ENCODE data around the gene C2orf76. TPM values are rescaled to one million over a fixed set of nuclear protein-coding genes. Genes with fewer than 3 reads are reported as not detected.

C2orf76 gene
- total RNA-seq, 2 experiments from 2014 or later = 10.5 to 11.5 TPM

- no peaks in the 10 kb centered on the region for H3K9me3 Mint-ChIP-seq
- POLR2A ChIA-PET = no interaction called here
- no peak overlapping the region for H3K27ac Mint-ChIP-seq
- H3K36me3 Mint-ChIP-seq = no peaks in the 10 kb centered on the region
- CTCF ChIA-PET = interaction anchor here (0.8 kb wide), 1 partner anchor 9 kb away, joined by 3 read pairs; no protein-coding TSS in a partner anchor
- no peak for DNase-seq
- intact Hi-C loops (cut with micrococcal nuclease) = no loop called here
- H3K27me3 Mint-ChIP-seq = no peaks in the 10 kb centered on the region
- peaks cover 7% of the 10 kb centered on the region for H3K4me1 Mint-ChIP-seq (ENCODE audit: low read depth)
- no peak overlapping the region for H3K4me3 Mint-ChIP-seq
Measured at GRCh38 chr2:119352357-119352756, 14.3 kb downstream of the C2orf76 start.

GRCh38 chr2:119350311-119350998 is 16.2 kb downstream of the C2orf76 start:
- Mint-ChIP-seq H3K4me3 (no peak overlapping the region), H3K27ac (no peak overlapping the region), H3K9me3 (no peaks in the 10 kb centered on the region), H3K36me3 (no peaks in the 10 kb centered on the region), H3K4me1 (ENCODE audit: low read depth) (peaks cover under 1% of the 10 kb centered on the region), H3K27me3 (no peaks in the 10 kb centered on the region)
- POLR2A ChIA-PET = no interaction called here
- CTCF ChIA-PET = no interaction called here
- intact Hi-C loops (cut with micrococcal nuclease) = no loop called here
- no peak for DNase-seq

- no peaks in the 10 kb centered on the region for H3K9me3 Mint-ChIP-seq
- ChIA-PET POLR2A (no interaction called here), CTCF (no interaction called here)
- no peak overlapping the region for H3K27ac Mint-ChIP-seq
- intact Hi-C loops (cut with micrococcal nuclease) = no loop called here
- H3K4me1 Mint-ChIP-seq (ENCODE audit: low read depth) = no peaks in the 10 kb centered on the region
- no peaks in the 10 kb centered on the region for H3K36me3 Mint-ChIP-seq
- no peaks in the 10 kb centered on the region for H3K27me3 Mint-ChIP-seq
- no peak overlapping the region for H3K4me3 Mint-ChIP-seq
- DNase-seq = no peak
Measured at GRCh38 chr2:119349289-119349688, 17.3 kb downstream of the C2orf76 start.

GRCh38 chr2:119341684-119342083 is 24.9 kb downstream of the C2orf76 start:
- no peak overlapping the region for H3K27ac Mint-ChIP-seq

GRCh38 chr2:119339562-119339923 is 27.1 kb downstream of the C2orf76 start:
- intact Hi-C loops (cut with micrococcal nuclease) = no loop called here
- Mint-ChIP-seq H3K36me3 (peaks cover 8% of the 10 kb centered on the region), H3K4me1 (ENCODE audit: low read depth) (peaks cover 13% of the 10 kb centered on the region), H3K4me3 (no peak overlapping the region), H3K27me3 (no peaks in the 10 kb centered on the region), H3K27ac (no peak overlapping the region), H3K9me3 (no peaks in the 10 kb centered on the region)
- POLR2A ChIA-PET = no interaction called here
- no peak for DNase-seq
- CTCF ChIA-PET = no interaction called here

More at GRCh38 chr2:119341684-119342083, 24.9 kb downstream of the C2orf76 start:
- Mint-ChIP-seq H3K9me3 (no peaks in the 10 kb centered on the region), H3K4me1 (ENCODE audit: low read depth) (peaks cover 13% of the 10 kb centered on the region), H3K4me3 (no peak overlapping the region), H3K36me3 (no peaks in the 10 kb centered on the region), H3K27me3 (no peaks in the 10 kb centered on the region)
- CTCF ChIA-PET = no interaction called here
- POLR2A ChIA-PET = no interaction called here
- DNase-seq = no peak
- intact Hi-C loops (cut with micrococcal nuclease) = no loop called here

- H3K36me3 Mint-ChIP-seq = peaks cover 8% of the 10 kb centered on the region
- no peak overlapping the region for H3K4me3 Mint-ChIP-seq
- intact Hi-C loops (cut with micrococcal nuclease) = no loop called here
- H3K4me1 Mint-ChIP-seq (ENCODE audit: low read depth) = peaks cover 13% of the 10 kb centered on the region
- ChIA-PET POLR2A (no interaction called here), CTCF (interaction anchor here (1.5 kb wide), 1 partner anchor 138 kb away, joined by 6 read pairs; no protein-coding TSS in a partner anchor)
- no peak overlapping the region for H3K27ac Mint-ChIP-seq
- H3K9me3 Mint-ChIP-seq = no peaks in the 10 kb centered on the region
- no peaks in the 10 kb centered on the region for H3K27me3 Mint-ChIP-seq
- peak; percentile 28 for DNase-seq
Measured at GRCh38 chr2:119338826-119339561, 27.6 kb downstream of the C2orf76 start.

DNA sequence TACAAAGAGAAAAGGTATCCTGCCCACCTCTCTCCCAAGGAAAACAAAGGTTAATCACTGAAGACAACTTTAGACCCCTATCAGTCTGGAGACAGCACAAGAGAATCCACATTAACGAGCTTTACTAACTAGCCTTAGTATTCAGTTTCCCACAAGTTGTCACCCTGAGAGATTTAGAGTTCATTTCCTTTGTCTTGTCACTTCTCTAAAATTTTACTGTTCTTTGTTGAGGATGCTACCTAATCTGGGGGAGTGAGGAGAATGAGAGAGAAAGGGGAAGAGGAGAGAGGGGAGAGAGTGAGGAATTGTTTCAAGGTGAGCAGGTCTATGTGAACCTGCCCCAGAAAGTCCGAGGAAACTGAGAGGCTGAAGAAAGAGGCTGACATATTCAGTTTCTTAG is 28.4 kb downstream of the C2orf76 start:
- POLR2A ChIA-PET = no interaction called here
- DNase-seq = no peak
- CTCF ChIA-PET = interaction anchor here (1.5 kb wide), 1 partner anchor 138 kb away, joined by 6 read pairs; no protein-coding TSS in a partner anchor
- no peaks in the 10 kb centered on the region for H3K27me3 Mint-ChIP-seq
- no peak overlapping the region for H3K27ac Mint-ChIP-seq
- H3K4me1 Mint-ChIP-seq (ENCODE audit: low read depth) = peaks cover 13% of the 10 kb centered on the region
- intact Hi-C loops (cut with micrococcal nuclease) = no loop called here
- no peak overlapping the region for H3K4me3 Mint-ChIP-seq
- no peaks in the 10 kb centered on the region for H3K9me3 Mint-ChIP-seq
- H3K36me3 Mint-ChIP-seq = peaks cover 8% of the 10 kb centered on the region

GRCh38 chr2:119337749-119338148 is 28.9 kb downstream of the C2orf76 start:
- no peaks in the 10 kb centered on the region for H3K9me3 Mint-ChIP-seq
- no peak for DNase-seq
- no peaks in the 10 kb centered on the region for H3K27me3 Mint-ChIP-seq
- POLR2A ChIA-PET = no interaction called here
- H3K4me1 Mint-ChIP-seq (ENCODE audit: low read depth) = peaks cover 13% of the 10 kb centered on the region
- H3K36me3 Mint-ChIP-seq = peaks cover 8% of the 10 kb centered on the region
- no peak overlapping the region for H3K27ac Mint-ChIP-seq
- H3K4me3 Mint-ChIP-seq = no peak overlapping the region
- CTCF ChIA-PET = interaction anchor here (1.5 kb wide), 1 partner anchor 139 kb away, joined by 6 read pairs; no protein-coding TSS in a partner anchor
- intact Hi-C loops (cut with micrococcal nuclease) = no loop called here

DNA sequence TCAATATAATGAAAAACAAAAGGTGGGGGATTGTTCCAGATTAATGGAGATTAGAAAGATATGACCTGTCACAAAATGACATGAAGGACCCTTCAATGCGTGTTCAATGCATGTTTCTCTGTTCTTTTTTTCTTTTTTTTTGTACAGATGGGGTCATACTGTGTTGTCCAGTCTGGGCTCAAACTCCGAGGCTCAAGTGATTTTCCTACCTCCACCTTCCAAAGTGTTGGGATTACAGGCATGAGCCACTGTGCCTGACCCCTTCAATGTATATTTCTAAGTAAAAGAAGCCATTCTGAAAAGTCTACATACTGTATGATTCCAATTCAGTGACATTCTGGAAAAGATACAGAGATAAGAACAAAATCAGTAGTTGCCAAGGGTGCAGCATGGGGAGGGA is 32.8 kb downstream of the C2orf76 start:
- DNase-seq = no peak
- ChIA-PET CTCF (no interaction called here), POLR2A (no interaction called here)
- intact Hi-C loops (cut with micrococcal nuclease) = no loop called here
- Mint-ChIP-seq H3K27me3 (no peaks in the 10 kb centered on the region), H3K36me3 (peaks cover 8% of the 10 kb centered on the region), H3K9me3 (no peaks in the 10 kb centered on the region), H3K27ac (no peak overlapping the region), H3K4me3 (no peak overlapping the region), H3K4me1 (ENCODE audit: low read depth) (peaks cover 2% of the 10 kb centered on the region)

GRCh38 chr2:119333360-119333759 is 33.3 kb downstream of the C2orf76 start:
- H3K27ac Mint-ChIP-seq = no peak overlapping the region
- POLR2A ChIA-PET = no interaction called here

GRCh38 chr2:119332953-119333352 is 33.7 kb downstream of the C2orf76 start:
- Mint-ChIP-seq H3K27me3 (no peaks in the 10 kb centered on the region), H3K27ac (no peak overlapping the region), H3K36me3 (peaks cover 8% of the 10 kb centered on the region), H3K9me3 (no peaks in the 10 kb centered on the region), H3K4me1 (ENCODE audit: low read depth) (no peaks in the 10 kb centered on the region), H3K4me3 (no peak overlapping the region)
- ChIA-PET CTCF (no interaction called here), POLR2A (no interaction called here)
- DNase-seq = no peak
- intact Hi-C loops (cut with micrococcal nuclease) = no loop called here

More at GRCh38 chr2:119333360-119333759, 33.3 kb downstream of the C2orf76 start:
- H3K36me3 Mint-ChIP-seq = peaks cover 8% of the 10 kb centered on the region
- no peaks in the 10 kb centered on the region for H3K27me3 Mint-ChIP-seq
- no peaks in the 10 kb centered on the region for H3K9me3 Mint-ChIP-seq
- no peaks in the 10 kb centered on the region for H3K4me1 Mint-ChIP-seq (ENCODE audit: low read depth)
- intact Hi-C loops (cut with micrococcal nuclease) = no loop called here
- no peak for DNase-seq
- CTCF ChIA-PET = no interaction called here
- H3K4me3 Mint-ChIP-seq = no peak overlapping the region

DNA sequence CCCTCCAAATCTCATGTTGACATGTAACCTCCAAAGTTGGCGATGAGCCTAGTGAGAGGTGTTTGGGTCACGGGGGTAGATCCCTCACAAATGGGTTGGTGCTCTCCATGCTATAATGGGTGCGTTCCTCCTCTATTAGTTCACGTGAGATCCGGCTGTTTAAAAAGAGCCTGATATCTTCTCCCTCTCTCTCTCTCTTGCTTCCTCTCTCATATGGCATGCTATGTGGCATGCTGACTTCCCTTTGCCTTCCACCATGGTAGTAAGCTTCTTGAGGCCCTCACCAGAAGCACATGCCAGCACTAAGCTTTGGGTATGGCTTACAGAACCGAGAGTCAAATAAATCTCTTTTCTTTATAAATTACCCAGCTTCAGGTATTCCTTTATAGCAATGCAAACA is 39.2 kb downstream of the C2orf76 start:
- H3K27ac Mint-ChIP-seq = no peak overlapping the region
- CTCF ChIA-PET = no interaction called here

DNA sequence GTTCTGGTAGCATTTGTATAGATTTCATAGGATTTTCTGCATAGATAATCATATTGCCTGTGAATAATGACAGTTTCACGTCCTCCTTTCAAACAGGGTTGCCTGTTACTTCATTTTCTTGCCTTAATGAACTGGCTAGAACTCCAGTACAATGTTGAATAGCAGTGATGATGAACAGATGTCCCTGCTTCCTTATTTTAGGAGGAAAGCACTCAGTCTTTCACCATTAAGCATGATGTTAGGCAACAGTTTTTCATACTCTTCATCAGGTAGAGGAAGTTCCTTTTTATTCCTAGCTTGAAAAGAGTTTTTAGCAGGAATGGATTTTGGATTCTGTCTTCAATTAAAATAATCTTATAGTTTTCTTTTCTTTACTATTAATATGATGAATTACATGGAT is 39.7 kb downstream of the C2orf76 start:
- Mint-ChIP-seq H3K36me3 (peaks cover 2% of the 10 kb centered on the region), H3K4me1 (ENCODE audit: low read depth) (no peaks in the 10 kb centered on the region), H3K27ac (no peak overlapping the region), H3K9me3 (no peaks in the 10 kb centered on the region), H3K4me3 (no peak overlapping the region), H3K27me3 (no peaks in the 10 kb centered on the region)
- CTCF ChIA-PET = no interaction called here
- intact Hi-C loops (cut with micrococcal nuclease) = no loop called here
- POLR2A ChIA-PET = no interaction called here
- no peak for DNase-seq

More for the DNA sequence above, 39.2 kb downstream of the C2orf76 start:
- no peak for DNase-seq
- intact Hi-C loops (cut with micrococcal nuclease) = no loop called here
- POLR2A ChIA-PET = no interaction called here
- Mint-ChIP-seq H3K27me3 (no peaks in the 10 kb centered on the region), H3K4me3 (no peak overlapping the region), H3K9me3 (no peaks in the 10 kb centered on the region), H3K36me3 (peaks cover 2% of the 10 kb centered on the region), H3K4me1 (ENCODE audit: low read depth) (no peaks in the 10 kb centered on the region)
